Glutamatergic neuron (in vitro differentiated cells): Measurements from ENCODE around the gene TSGA10IP. TPM values are rescaled to one million over a fixed set of nuclear protein-coding genes. Genes with fewer than 3 reads are reported as not detected.

Experiments
- DNase-seq: peaks from one replicate; pipeline ENCODE4 v3.0.0; 2022
- H3K27ac Mint-ChIP-seq: one replicate; pipeline ENCODE4 v1.8.0; 2020; ENCODE audit warnings: mild to moderate bottlenecking, mixed read lengths, inconsistent platforms; ENCODE audit not compliant: unreplicated experiment
- H3K27me3 Mint-ChIP-seq: one replicate; pipeline ENCODE4 v1.8.0; 2020; ENCODE audit warnings: mild to moderate bottlenecking, moderate library complexity, mixed read lengths, inconsistent platforms; ENCODE audit not compliant: unreplicated experiment
- H3K36me3 Mint-ChIP-seq: one replicate; pipeline ENCODE4 v1.8.0; 2020; ENCODE audit warnings: mild to moderate bottlenecking, mixed read lengths, inconsistent platforms; ENCODE audit not compliant: unreplicated experiment
- H3K4me1 Mint-ChIP-seq: one replicate; pipeline ENCODE4 v1.8.0; 2020; ENCODE audit warnings: mild to moderate bottlenecking, low read depth, mixed read lengths, inconsistent platforms; ENCODE audit not compliant: unreplicated experiment
- H3K4me3 Mint-ChIP-seq: one replicate; pipeline ENCODE4 v1.8.0; 2020; ENCODE audit warnings: mild to moderate bottlenecking, mixed read lengths, inconsistent platforms; ENCODE audit not compliant: unreplicated experiment
- H3K9me3 Mint-ChIP-seq: one replicate; pipeline ENCODE4 v1.8.0; 2020; ENCODE audit warnings: mild to moderate bottlenecking, moderate library complexity, mixed read lengths, inconsistent platforms; ENCODE audit not compliant: unreplicated experiment
- long read RNA-seq: library from polyadenylated mRNA; unstranded; transcript quantifications from one replicate; pipeline ENCODE4 v2.0.0, GENCODE V29; 2020; ENCODE audit not compliant: unreplicated experiment
- total RNA-seq: library from RNA; stranded (reverse); fragmentation: NEBNext Ultra II Directional; extraction: Animal tissue kit (Norgen Biotek cat#: 25700); gene quantifications from one replicate; pipeline ENCODE4 v1.2.1, GENCODE V29; 2021; ENCODE audit not compliant: unreplicated experiment
- TF ChIP-seq, protein P1 (sequence below): fragments of 200-600 bp; sonication (generic); IDR thresholded peaks from one replicate; pipeline ENCODE4 v1.5.0; 2021; ENCODE audit not compliant: partially characterized antibody, unreplicated experiment

The TSGA10IP gene
- total RNA-seq: not detected
- long read RNA-seq: 0 reads

- Mint-ChIP-seq H3K4me3 (no peak within 1 kb of the TSS), H3K4me1 (no peaks in the 10 kb centered on the region), H3K27me3 (peaks cover 8% of the 10 kb centered on the region), H3K36me3 (no peaks in the 10 kb centered on the region), H3K9me3 (peaks cover 7% of the 10 kb centered on the region), H3K27ac (no peak within 1 kb of the TSS)
- no peak for DNase-seq
- TF ChIP-seq, protein P1, sequence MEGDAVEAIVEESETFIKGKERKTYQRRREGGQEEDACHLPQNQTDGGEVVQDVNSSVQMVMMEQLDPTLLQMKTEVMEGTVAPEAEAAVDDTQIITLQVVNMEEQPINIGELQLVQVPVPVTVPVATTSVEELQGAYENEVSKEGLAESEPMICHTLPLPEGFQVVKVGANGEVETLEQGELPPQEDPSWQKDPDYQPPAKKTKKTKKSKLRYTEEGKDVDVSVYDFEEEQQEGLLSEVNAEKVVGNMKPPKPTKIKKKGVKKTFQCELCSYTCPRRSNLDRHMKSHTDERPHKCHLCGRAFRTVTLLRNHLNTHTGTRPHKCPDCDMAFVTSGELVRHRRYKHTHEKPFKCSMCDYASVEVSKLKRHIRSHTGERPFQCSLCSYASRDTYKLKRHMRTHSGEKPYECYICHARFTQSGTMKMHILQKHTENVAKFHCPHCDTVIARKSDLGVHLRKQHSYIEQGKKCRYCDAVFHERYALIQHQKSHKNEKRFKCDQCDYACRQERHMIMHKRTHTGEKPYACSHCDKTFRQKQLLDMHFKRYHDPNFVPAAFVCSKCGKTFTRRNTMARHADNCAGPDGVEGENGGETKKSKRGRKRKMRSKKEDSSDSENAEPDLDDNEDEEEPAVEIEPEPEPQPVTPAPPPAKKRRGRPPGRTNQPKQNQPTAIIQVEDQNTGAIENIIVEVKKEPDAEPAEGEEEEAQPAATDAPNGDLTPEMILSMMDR: no peak
These were observed at the start of gene TSGA10IP for GRCh38 chr11:65945430-65945911. Gene TSGA10IP (plus strand): TSS chr11:65945480. CDS start chr11:65945676, 196 bp downstream.

DNA sequence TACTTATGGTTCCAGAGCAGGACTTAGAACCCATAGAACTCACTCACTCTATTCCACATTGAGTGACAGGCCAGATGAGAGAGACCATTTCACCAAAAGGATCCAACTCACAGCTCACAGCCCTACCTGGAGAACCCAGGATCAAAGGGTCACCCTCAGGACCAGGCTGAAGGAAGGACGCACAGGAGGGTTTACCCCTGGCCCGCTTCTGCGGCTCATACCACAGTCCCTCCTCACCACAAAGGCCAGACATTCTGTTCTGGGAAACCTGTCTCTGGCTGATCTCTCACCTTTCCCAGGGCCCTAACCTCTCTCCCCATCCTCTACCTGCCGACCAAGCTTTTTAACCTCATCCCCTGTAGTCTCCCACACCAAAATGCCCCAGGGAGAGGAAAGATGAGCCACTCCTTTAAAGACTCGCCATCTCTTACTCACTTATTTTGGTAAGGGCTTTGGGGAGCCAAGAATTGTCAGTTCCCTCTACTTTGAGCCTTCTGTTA, 49.7 kb upstream of the TSGA10IP start:
- Mint-ChIP-seq H3K27ac (no peak overlapping the region), H3K9me3 (peaks cover 5% of the 10 kb centered on the region), H3K4me1 (peaks cover 9% of the 10 kb centered on the region), H3K36me3 (no peaks in the 10 kb centered on the region), H3K4me3 (no peak overlapping the region), H3K27me3 (peaks cover 7% of the 10 kb centered on the region)
- TF ChIP-seq, protein P1: no peak
- no peak for DNase-seq

DNA sequence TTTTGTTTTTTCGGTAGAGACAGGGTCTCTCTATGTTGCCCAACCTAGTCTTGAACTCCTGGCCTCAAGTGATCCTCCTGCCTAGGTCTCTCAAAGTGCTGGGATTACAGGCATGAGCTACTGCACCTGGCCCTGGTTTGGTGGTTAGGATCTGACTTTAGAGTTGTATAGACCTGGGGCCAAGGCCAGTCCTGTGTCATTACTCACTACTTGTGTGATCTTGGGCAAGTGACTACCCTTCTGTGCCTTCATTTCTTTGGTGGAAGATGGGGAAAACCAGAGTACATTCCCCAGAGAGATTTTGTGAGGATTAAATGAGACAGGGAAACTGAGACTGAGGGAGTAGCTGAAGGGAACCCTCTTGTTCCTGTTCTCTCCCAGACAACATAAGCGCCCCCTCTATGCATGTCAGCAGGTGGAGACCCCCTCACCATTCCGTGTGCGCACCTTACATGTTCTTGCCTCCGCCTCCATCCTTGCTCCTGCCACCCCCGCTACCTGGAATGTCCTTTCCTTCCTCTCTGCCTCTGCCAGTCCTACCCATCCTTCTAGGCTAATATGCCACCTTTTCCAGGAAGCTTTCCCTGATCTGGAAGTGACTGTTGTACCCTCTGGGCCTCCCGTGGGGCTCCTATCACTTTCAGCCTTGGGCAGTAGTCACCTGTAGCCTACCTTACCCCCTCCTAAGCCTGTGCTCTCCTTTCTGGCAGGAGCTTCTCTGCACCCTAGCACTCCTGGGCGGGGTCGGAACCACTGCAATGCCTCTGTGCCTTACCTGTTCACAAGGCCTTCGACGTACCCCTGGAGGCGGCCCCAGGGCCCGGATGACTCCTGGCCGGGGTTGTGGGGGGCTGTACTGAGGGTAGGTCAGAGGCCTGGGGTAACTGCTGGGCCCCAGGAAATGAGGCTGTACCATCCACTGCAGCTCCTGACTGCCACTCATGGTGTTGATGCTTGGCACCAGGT, 49.0 kb upstream of the TSGA10IP start:
- TF ChIP-seq, protein P1: no peak
- Mint-ChIP-seq H3K27me3 (peaks cover 13% of the 10 kb centered on the region), H3K9me3 (peaks cover 7% of the 10 kb centered on the region), H3K4me3 (no peak overlapping the region), H3K27ac (no peak overlapping the region), H3K36me3 (no peaks in the 10 kb centered on the region), H3K4me1 (peaks cover 9% of the 10 kb centered on the region)
- DNase-seq: no peak

- H3K4me1 Mint-ChIP-seq: peaks cover 8% of the 10 kb centered on the region
- H3K4me3 Mint-ChIP-seq: no peak overlapping the region
- no peak overlapping the region for H3K27ac Mint-ChIP-seq
- H3K9me3 Mint-ChIP-seq: peaks cover 7% of the 10 kb centered on the region
- H3K27me3 Mint-ChIP-seq: peaks cover 15% of the 10 kb centered on the region
- no peak for DNase-seq
- no peaks in the 10 kb centered on the region for H3K36me3 Mint-ChIP-seq
- TF ChIP-seq, protein P1: no peak
These were observed 48.2 kb upstream of the TSGA10IP start for GRCh38 chr11:65897020-65897471.
